ENCODE data around the gene DKKL1.
A peak's percentile ranks its signal among the peaks of the same experiment; 100 is the strongest.
"Not testable (repeated sequence)": the region's sequence is repeated elsewhere in the genome, so short reads cannot be mapped to it uniquely, and the experiment has no call there.

Gene DKKL1

GRCh38 chr19:49362048-49362928 is 1.4 kb upstream of the DKKL1 start, which contains the start of gene TEAD2:
TSS of gene TEAD2 (minus strand) at chr19:49362416. CDS start at chr19:49360075, 2,341 bp downstream.
- no peak for DNase-seq (ENCODE audit: low read depth in 2 of 2)

GRCh38 chr19:49362929-49363267 is 779 bp upstream of the DKKL1 start:
- no peak for DNase-seq (ENCODE audit: low read depth in 2 of 2)

GRCh38 chr19:49364083-49364737 is 533 bp downstream of the DKKL1 start:
- DNase-seq (ENCODE audit: low read depth in 2 of 2): no peak

GRCh38 chr19:49366110-49366509 is 2.4 kb downstream of the DKKL1 start:
- DNase-seq (ENCODE audit: low read depth in 2 of 2): no peak

GRCh38 chr19:49368711-49369358 is 5.2 kb downstream of the DKKL1 start:
- no peak for DNase-seq (ENCODE audit: low read depth in 2 of 2)

GRCh38 chr19:49371184-49371583 is 7.5 kb downstream of the DKKL1 start:
- DNase-seq (ENCODE audit: low read depth in 2 of 2): no peak

GRCh38 chr19:49373174-49373573 is 9.5 kb downstream of the DKKL1 start:
- DNase-seq (ENCODE audit: low read depth in 2 of 2): not testable (repeated sequence)

- DNase-seq (ENCODE audit: low read depth in 2 of 2): no peak
Observed at GRCh38 chr19:49374665-49375434, 11.2 kb downstream of the DKKL1 start.

GRCh38 chr19:49378512-49378911 is 14.8 kb downstream of the DKKL1 start:
- DNase-seq (ENCODE audit: low read depth in 2 of 2): no peak

- DNase-seq (ENCODE audit: low read depth in 2 of 2): no peak
Observed at GRCh38 chr19:49380391-49380790, 16.7 kb downstream of the DKKL1 start.

- no peak for DNase-seq (ENCODE audit: low read depth in 2 of 2)
Observed at GRCh38 chr19:49382639-49383038, 19.0 kb downstream of the DKKL1 start.

GRCh38 chr19:49383599-49383998 is 19.9 kb downstream of the DKKL1 start:
- no peak for DNase-seq (ENCODE audit: low read depth in 2 of 2)

GRCh38 chr19:49387936-49388372 is 24.3 kb downstream of the DKKL1 start, which contains the start of gene KASH5:
TSS of gene KASH5 (plus strand) at chr19:49388249. CDS start at chr19:49390884, 2,635 bp downstream.
- DNase-seq (ENCODE audit: low read depth in 2 of 2): peak; percentile 69 to 84

- no peak for DNase-seq (ENCODE audit: low read depth in 2 of 2)
Observed at GRCh38 chr19:49389406-49389805, 25.7 kb downstream of the DKKL1 start.

- no peak for DNase-seq (ENCODE audit: low read depth in 2 of 2)
Observed at GRCh38 chr19:49390131-49390928, 26.7 kb downstream of the DKKL1 start.

GRCh38 chr19:49390929-49391359 is 27.3 kb downstream of the DKKL1 start:
- no peak for DNase-seq (ENCODE audit: low read depth in 2 of 2)

- peak; percentile 53 to 56 for DNase-seq (ENCODE audit: low read depth in 2 of 2)
Observed at GRCh38 chr19:49391581-49392399, 28.1 kb downstream of the DKKL1 start.

- DNase-seq (ENCODE audit: low read depth in 2 of 2): no peak
Observed at GRCh38 chr19:49393881-49394280, 30.2 kb downstream of the DKKL1 start.

- no peak for DNase-seq (ENCODE audit: low read depth in 2 of 2)
Observed at GRCh38 chr19:49395581-49396407, 32.1 kb downstream of the DKKL1 start.
